ENCODE measurements around the gene PAM16.

GRCh38 chr16:4373356-4373908 lies 22.3 kb upstream of the PAM16 start:
- TF ChIP-seq CTCF (IDR thresholded peaks at IDR 0.05; ENCODE audit: low read depth, low read length, missing input control) = no peak
- TF ChIP-seq TAF1 (conservative IDR thresholded peaks at IDR 0.05) = no peak
- TF ChIP-seq FOXA2 (IDR thresholded peaks at IDR 0.05) = no peak
- TF ChIP-seq, protein P1, sequence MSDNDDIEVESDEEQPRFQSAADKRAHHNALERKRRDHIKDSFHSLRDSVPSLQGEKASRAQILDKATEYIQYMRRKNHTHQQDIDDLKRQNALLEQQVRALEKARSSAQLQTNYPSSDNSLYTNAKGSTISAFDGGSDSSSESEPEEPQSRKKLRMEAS (IDR thresholded peaks at IDR 0.05) = no peak
- no peak for TF ChIP-seq JUND (IDR thresholded peaks at IDR 0.05)
- TF ChIP-seq ATF3 (IDR thresholded peaks at IDR 0.05) = no peak
- TF ChIP-seq SP1 (IDR thresholded peaks at IDR 0.05) = no peak
- TF ChIP-seq, protein P2, sequence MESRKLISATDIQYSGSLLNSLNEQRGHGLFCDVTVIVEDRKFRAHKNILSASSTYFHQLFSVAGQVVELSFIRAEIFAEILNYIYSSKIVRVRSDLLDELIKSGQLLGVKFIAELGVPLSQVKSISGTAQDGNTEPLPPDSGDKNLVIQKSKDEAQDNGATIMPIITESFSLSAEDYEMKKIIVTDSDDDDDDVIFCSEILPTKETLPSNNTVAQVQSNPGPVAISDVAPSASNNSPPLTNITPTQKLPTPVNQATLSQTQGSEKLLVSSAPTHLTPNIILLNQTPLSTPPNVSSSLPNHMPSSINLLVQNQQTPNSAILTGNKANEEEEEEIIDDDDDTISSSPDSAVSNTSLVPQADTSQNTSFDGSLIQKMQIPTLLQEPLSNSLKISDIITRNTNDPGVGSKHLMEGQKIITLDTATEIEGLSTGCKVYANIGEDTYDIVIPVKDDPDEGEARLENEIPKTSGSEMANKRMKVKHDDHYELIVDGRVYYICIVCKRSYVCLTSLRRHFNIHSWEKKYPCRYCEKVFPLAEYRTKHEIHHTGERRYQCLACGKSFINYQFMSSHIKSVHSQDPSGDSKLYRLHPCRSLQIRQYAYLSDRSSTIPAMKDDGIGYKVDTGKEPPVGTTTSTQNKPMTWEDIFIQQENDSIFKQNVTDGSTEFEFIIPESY (IDR thresholded peaks at IDR 0.05) = no peak
- no peak for TF ChIP-seq YY1 (IDR thresholded peaks at IDR 0.05)
- no peak for TF ChIP-seq NR2F2 (IDR thresholded peaks at IDR 0.05)
- no peak for TF ChIP-seq RAD21 (IDR thresholded peaks at IDR 0.05)
- TF ChIP-seq, protein P3, sequence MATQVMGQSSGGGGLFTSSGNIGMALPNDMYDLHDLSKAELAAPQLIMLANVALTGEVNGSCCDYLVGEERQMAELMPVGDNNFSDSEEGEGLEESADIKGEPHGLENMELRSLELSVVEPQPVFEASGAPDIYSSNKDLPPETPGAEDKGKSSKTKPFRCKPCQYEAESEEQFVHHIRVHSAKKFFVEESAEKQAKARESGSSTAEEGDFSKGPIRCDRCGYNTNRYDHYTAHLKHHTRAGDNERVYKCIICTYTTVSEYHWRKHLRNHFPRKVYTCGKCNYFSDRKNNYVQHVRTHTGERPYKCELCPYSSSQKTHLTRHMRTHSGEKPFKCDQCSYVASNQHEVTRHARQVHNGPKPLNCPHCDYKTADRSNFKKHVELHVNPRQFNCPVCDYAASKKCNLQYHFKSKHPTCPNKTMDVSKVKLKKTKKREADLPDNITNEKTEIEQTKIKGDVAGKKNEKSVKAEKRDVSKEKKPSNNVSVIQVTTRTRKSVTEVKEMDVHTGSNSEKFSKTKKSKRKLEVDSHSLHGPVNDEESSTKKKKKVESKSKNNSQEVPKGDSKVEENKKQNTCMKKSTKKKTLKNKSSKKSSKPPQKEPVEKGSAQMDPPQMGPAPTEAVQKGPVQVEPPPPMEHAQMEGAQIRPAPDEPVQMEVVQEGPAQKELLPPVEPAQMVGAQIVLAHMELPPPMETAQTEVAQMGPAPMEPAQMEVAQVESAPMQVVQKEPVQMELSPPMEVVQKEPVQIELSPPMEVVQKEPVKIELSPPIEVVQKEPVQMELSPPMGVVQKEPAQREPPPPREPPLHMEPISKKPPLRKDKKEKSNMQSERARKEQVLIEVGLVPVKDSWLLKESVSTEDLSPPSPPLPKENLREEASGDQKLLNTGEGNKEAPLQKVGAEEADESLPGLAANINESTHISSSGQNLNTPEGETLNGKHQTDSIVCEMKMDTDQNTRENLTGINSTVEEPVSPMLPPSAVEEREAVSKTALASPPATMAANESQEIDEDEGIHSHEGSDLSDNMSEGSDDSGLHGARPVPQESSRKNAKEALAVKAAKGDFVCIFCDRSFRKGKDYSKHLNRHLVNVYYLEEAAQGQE (IDR thresholded peaks at IDR 0.05) = no peak
